Nephron (organoid): Measurements from ENCODE around the gene ULK1.

Experiments used
- H3K27ac Mint-ChIP-seq, 3 experiments: 2 replicates each; pipeline ENCODE4 v1.8.0; 2020; ENCODE audit warnings: mixed read lengths in 3 of 3, mild to moderate bottlenecking in 2 of 3, moderate library complexity in 1 of 3
- H3K27me3 Mint-ChIP-seq: 2 replicates; pipeline ENCODE4 v1.8.0; 2021; ENCODE audit warnings: low read depth, mild to moderate bottlenecking, moderate library complexity, mixed read lengths
- H3K36me3 Mint-ChIP-seq: 2 replicates; pipeline ENCODE4 v1.8.0; 2020; ENCODE audit warnings: low read depth, mixed read lengths
- H3K4me1 Mint-ChIP-seq: 2 replicates; pipeline ENCODE4 v1.8.0; 2020; ENCODE audit warnings: mixed read lengths
- H3K4me3 Mint-ChIP-seq, 3 experiments: 2 replicates each; pipeline ENCODE4 v1.8.0; 2020; ENCODE audit warnings: mild to moderate bottlenecking in 3 of 3, mixed read lengths in 3 of 3, moderate library complexity in 2 of 3
- H3K9me3 Mint-ChIP-seq: 2 replicates; pipeline ENCODE4 v1.8.0; 2020; ENCODE audit warnings: mixed read lengths
- CTCF ChIP-seq, 3 experiments: fragments of 200-600 bp; sonication (generic); IDR thresholded peaks; one replicate each; pipeline ENCODE4 v1.5.0; 2021; ENCODE audit warnings: antibody characterized with exemption in 3 of 3; ENCODE audit not compliant: unreplicated experiment in 3 of 3

The ULK1 gene

GRCh38 chr12:131853832-131854797 lies 40.3 kb upstream of the ULK1 start:
- Mint-ChIP-seq H3K27me3 (peaks cover 24% of the 10 kb centered on the region), H3K27ac (no peak overlapping the region), H3K36me3 (no peaks in the 10 kb centered on the region), H3K4me3 (no peak overlapping the region), H3K4me1 (peaks cover 5% of the 10 kb centered on the region), H3K9me3 (no peaks in the 10 kb centered on the region)
- TF ChIP-seq CTCF (IDR thresholded peaks at IDR 0.05; ENCODE audit: unreplicated experiment in 3 of 3) = no peak

- Mint-ChIP-seq H3K9me3 (no peaks in the 10 kb centered on the region), H3K4me3 (no peak overlapping the region), H3K27ac (no peak overlapping the region), H3K36me3 (no peaks in the 10 kb centered on the region), H3K4me1 (peaks cover 5% of the 10 kb centered on the region), H3K27me3 (peaks cover 24% of the 10 kb centered on the region)
- no peak for TF ChIP-seq CTCF (IDR thresholded peaks at IDR 0.05; ENCODE audit: unreplicated experiment in 3 of 3)
These were observed 39.5 kb upstream of the ULK1 start for GRCh38 chr12:131854861-131855476.

GRCh38 chr12:131855521-131856142 lies 38.8 kb upstream of the ULK1 start:
- H3K36me3 Mint-ChIP-seq = no peaks in the 10 kb centered on the region
- H3K4me3 Mint-ChIP-seq = no peak overlapping the region
- no peak for TF ChIP-seq CTCF (IDR thresholded peaks at IDR 0.05; ENCODE audit: unreplicated experiment in 3 of 3)
- no peaks in the 10 kb centered on the region for H3K9me3 Mint-ChIP-seq
- H3K27ac Mint-ChIP-seq = no peak overlapping the region
- peaks cover 9% of the 10 kb centered on the region for H3K4me1 Mint-ChIP-seq
- peaks cover 24% of the 10 kb centered on the region for H3K27me3 Mint-ChIP-seq

- Mint-ChIP-seq H3K9me3 (no peaks in the 10 kb centered on the region), H3K36me3 (no peaks in the 10 kb centered on the region), H3K4me3 (no peak overlapping the region), H3K27ac (no peak overlapping the region), H3K27me3 (peaks cover 24% of the 10 kb centered on the region), H3K4me1 (peaks cover 9% of the 10 kb centered on the region)
- no peak for TF ChIP-seq CTCF (IDR thresholded peaks at IDR 0.05; ENCODE audit: unreplicated experiment in 3 of 3)
These were observed 37.9 kb upstream of the ULK1 start for GRCh38 chr12:131856366-131857097.

GRCh38 chr12:131857908-131858850 lies 36.2 kb upstream of the ULK1 start:
- H3K36me3 Mint-ChIP-seq = no peaks in the 10 kb centered on the region
- peaks cover 14% of the 10 kb centered on the region for H3K4me1 Mint-ChIP-seq
- no peak for TF ChIP-seq CTCF (IDR thresholded peaks at IDR 0.05; ENCODE audit: unreplicated experiment in 3 of 3)
- peak overlapping the region in 1 of 3 experiments; percentile 27 for H3K27ac Mint-ChIP-seq
- peaks cover 30% of the 10 kb centered on the region for H3K27me3 Mint-ChIP-seq
- H3K9me3 Mint-ChIP-seq = no peaks in the 10 kb centered on the region
- H3K4me3 Mint-ChIP-seq = peak overlapping the region in 1 of 3 experiments; percentile 34
